ENCODE measurements around the gene HIPK2.
"Not testable (repeated sequence)": the region's sequence is repeated elsewhere in the genome, so short reads cannot be mapped to it uniquely, and the experiment has no call there.

HIPK2 gene

DNA sequence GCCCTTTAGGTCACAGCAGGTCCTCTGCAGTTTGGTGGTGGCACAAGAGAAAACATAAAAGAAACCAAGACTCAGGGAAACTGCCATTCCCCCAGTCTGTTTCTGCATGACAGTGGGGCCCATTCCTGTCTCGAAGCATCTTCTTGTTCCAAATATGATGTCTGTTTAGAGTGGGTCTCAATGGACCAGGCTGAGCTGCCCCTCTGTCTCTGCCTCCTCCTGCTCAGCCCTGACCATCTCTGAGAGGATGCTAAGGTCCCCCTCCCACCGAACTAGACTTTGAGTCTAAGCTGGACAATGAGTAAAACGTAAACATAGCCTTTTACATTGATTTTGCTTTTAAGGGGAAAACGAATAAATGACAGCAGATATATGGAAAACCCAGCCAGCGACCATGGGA is 213.9 kb downstream of the HIPK2 start:
- no peak for DNase-seq

DNA sequence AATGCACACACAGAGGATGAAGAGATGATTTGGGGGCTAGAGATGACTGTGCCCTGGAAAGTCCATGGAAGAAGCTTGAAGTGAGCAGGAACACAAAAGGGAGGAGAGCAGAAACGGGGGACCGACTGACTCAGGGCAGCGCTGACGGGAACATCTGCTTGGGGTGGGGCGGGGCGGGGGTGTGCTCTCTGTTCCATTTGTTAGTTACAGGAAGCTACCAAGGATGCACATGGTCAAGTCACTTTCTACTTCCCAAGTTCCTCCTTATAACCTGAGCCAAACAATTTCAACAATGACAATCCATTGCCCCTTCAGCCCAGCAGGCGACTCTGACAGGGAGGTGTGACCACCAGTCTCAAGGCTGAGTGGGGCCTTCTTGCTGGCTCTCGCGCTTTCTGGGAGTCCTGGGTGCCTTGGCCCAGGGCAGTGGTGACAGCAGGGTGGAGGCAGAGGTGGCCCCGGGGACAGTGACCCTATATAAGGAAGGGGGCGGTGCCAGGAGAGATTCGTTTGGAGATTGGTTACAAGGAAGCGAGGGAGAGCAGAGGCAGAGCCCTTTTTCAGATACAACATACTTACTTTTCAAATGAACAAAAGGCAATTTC is 214.7 kb downstream of the HIPK2 start:
- DNase-seq, result no peak

DNA sequence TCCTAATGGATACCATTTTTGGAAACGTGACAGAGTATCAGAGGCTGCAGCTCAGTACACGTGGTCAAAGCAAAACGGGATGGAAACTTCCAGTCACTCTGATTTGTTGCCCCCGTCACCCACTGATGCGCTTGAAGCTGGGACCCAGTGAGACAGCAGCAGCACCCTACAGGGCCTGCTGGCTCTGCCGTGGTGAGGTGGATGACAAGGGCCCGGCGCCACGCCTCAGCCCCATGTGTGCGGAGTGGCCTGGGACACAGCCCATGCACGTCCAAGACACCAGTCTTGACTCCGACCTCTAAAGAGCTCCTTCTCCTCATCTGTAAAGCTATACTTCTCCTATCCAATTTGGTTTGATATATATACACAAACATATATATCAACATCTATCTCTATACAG is 215.3 kb downstream of the HIPK2 start:
- no peak for DNase-seq

DNA sequence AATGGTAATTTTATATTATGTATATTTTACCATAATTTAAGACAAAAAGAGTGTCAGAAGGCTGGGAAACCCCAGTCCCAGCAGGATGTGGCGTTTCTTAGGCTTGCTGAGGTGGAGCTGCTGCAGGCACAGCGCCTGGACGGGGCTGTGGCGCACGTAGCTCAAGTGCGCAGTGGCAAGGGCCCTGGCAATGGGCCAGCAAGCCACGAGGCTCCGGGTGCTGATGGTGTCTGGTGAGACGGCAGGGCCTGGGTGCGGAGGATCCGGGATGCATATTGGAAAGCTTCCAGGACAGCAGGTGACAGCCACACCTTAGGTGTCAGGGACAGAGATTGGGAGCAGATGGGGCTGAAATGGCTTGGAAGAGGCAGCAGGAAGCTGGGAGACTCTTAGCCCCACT is 217.1 kb downstream of the HIPK2 start:
- DNase-seq, result no peak

DNA sequence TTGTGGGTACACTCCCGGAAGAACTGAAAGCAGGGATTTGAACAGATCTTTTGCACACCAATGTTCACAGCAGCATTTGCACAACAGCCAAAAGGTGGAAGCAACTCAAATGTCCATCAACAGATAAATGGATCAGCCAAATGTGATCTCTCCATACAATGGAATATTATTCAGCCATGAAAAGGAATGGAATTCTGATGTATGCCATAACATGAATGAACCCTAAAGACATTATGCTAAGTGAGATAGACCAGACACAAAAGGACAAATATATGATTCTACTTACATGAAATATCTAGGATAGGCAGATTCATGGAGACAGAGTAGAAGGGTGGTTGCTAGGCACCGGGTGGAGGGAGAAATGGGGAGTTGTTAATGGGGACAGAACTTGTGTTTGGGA is 217.6 kb downstream of the HIPK2 start:
- DNase-seq, result no peak

DNA sequence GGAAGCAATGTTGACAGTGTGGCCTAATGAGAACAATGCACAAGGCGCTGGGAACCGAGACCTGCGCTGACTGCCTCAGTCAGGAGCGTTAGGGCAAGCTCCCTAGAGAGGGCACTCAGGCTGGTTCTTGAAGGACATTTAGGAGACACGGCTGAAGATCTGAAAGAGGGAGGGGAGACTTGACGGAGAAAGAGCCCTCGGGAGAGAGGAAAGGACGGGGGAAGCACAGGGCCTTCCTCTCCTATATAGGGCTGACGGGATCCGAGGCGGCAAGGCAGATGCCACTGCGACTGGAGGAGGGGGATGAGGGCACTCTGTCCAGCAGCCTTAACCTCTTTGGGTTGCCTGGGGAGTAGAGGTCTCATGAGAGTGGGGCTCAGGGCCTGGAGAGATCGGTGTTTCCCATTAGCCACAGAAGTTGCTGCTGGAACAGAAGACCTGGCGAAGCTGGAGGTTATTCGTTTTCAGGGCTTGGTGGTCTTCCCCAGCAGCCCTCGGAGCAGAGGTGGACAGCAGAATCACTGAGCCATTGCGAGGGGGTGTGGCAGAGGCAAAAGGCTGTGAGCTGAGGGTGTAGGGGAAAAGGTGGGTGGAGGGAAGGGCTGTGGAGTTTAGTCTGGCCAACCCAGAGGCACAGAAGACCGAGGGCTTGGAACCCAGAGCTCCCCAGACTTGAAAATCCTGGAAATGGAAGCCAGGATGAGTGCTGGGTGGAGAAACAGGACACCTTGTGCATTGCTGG is 218.3 kb downstream of the HIPK2 start:
- no peak for DNase-seq

DNA sequence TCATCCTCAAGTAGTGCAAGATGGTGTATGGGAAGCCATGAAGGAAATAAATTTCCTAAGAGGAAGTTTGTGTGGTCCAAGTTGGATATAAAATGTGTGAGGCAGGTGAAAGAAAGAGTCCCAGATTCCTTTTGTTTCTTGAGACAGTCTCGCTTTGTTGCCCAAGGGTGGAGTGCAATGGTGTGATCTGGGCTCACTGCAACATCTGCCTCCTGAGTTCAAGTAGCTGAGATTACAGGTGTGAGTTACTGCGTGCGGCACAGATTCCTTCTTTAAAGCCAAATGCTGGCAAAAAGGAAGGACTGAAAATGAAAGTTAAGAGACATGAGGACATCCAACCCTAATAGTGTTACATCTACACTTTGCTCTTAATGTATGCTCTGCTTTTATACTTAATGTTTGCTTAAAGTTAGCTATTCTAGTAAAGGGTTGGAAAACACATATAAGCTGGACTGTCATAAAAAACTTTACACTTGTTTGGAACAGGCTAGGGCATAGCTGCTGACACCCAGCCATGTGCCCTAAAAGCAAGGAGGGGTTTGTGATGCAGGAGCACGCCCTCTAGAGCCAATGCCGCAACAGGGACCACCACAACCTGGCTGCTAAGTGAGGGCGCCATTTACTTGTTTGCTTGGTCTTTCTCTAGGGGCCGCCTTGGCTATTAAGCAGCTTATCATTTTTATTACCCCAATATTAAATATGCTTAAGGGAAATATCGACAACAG is 219.8 kb downstream of the HIPK2 start:
- DNase-seq, result no peak

DNA sequence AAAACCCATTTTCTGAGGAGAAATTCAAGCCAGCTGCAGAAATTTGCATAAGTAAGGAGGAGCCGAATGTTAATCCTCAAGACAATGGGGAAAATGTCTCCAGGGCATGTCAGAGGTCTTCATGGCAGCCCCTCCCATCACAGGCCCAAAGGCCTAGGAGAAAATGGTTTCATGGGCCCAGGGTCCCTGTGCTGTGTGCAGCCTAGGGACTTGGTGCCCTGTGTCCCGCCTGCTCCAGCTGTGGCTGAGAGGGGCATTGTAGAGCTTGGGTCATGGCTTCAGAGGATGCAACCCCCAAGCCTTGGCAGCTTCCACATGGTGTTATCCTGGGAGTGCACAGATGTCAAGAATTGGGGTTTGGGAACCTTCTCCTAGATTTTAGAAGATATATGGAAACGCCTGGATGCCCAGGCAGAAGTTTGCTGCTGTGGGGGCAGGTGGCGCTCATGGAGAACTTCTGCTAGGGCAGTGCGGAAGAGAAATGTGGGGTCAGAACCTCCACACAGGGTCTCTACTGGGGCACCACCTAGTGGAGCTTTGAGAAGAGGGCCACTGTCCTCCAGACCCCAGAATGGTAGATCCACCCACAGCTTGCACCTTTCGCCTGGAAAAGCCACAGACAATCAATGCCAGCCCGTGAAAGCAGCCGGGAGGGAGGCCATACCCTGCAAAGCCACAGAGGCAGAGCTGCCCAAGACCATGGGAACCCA is 223.7 kb downstream of the HIPK2 start:
- not testable (repeated sequence) for DNase-seq

DNA sequence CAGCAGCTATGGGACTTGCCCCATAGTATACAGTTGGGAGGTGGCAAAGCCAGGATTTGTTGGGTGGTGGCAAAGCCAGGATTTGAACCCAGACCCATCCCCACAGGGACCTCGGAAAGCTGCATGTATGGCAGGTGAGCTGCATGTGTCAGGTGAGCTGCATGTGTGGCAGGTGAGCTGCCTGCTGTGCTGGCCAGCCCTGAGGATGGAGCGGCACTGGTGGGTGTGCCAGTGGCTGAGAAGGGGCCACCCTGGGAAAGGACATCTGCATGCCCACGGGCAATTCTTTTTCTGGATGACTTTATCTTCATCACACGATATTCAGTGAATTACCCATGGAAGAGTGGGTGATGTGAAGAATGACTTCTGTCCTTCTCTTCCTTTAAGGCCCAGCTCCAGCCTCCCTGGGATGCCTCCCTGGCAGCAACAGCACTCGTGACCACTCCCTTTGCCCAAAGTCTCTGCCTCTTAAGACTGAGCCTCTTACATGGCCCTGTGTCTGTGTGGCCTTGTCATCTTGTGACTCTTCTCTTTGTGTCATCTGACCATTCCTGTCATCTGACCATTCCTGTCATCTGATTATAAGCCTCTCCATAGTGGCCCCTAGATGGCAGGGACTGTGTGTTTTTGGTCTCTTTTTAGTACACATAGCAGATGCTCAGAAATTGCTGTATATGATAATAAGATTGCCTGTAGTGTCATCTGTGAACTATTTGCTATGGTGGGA is 229.3 kb downstream of the HIPK2 start:
- no peak for DNase-seq

DNA sequence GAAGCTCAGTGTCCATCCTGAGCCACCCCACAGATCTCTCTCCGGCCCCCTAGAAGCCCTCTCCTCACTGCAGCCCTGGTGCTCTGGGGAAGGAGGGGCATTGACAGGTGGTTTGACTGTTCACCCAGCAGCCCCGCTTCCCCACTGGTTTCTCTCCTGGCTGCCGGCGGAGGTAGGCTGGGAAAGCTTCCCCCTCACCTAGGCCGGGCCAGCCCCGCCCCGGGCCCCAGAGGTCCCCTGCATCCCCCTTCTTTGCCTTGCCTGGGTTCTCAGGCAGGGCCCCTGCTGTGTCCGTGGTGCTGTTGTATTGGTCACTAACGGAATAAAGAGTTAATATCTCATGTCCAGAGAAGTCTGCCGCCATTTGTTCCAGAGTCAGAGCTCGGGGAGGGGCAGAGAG is 233.2 kb downstream of the HIPK2 start:
- DNase-seq, result no peak

DNA sequence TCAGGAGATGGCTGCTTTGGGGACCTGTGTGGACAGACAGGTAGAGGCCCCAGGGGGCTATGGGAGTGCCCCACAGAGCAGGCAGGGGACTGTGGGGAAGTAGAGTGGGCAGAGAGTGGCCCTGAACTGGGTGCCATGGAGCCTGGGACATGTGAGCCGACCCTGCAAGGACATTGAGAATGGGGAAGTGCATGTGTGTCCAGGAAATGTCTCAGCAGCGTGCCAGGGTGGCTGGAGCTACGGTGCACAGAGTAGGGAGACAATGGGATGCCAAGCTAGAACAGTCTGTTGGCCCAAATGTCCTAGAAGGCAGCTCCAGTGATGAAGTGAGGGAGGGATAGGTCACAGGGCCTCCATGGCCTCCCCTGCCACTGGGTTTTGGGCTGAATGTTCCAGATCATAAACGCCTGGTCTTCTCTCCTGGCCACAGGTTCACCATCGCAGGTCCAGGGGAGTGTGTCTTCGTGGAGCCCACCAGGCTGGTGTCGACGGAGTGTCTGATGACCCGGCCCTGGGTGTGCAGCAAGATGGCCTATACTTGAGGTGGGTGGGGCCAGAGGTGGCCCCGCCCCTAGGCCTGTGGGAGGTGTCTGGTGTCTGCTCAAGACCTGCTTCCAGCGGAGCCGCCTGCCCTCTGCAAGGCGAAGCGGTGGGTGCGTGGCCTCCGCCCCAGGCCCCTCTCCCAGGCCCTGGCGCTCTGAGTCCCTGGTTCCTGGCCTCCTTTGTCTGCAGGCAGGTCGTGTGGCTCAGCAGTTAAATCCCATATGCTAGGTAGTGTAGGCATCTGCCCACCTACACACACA is 233.8 kb downstream of the HIPK2 start:
- no peak for DNase-seq

DNA sequence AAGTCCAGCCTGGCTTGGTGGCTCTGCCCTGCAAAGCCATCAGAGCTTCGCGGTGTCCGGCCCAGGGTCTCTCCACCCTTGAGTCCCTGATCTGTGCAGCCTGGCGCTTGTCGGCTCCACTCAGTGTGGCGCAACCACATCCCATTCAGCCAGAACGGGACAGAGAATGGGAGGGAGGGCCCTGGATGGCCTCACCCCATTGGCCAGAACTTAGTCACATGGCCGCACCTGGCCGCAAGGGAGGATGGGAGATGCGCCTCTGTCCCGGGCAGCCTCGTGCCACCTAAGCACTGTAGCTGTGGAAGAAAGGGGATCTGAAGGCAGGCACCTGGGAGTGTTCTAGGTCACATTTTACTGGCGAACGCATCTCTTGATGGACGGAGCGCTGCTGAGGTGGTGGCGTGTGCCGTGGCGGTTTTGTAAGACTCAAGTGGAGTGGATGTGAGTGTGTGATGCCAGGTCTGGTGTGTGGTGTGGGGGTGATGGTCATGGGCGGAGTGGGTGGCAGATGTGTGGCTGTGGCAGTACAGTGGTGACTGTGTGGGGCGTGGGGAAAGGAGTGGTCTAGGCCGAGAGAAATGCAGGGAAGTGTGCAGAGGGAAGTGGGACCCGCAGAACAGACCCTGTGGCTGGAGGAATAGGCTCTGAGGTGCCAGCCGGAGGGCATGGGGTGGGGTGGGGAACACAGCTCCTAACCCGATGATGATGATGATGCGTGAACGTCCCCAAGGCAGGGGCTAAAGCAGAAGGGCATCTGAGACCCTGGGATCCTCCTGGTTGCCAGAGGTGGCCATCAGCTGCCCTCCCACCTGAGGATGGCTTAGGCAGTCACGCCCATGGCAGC is 235.3 kb downstream of the HIPK2 start:
- no peak for DNase-seq

DNA sequence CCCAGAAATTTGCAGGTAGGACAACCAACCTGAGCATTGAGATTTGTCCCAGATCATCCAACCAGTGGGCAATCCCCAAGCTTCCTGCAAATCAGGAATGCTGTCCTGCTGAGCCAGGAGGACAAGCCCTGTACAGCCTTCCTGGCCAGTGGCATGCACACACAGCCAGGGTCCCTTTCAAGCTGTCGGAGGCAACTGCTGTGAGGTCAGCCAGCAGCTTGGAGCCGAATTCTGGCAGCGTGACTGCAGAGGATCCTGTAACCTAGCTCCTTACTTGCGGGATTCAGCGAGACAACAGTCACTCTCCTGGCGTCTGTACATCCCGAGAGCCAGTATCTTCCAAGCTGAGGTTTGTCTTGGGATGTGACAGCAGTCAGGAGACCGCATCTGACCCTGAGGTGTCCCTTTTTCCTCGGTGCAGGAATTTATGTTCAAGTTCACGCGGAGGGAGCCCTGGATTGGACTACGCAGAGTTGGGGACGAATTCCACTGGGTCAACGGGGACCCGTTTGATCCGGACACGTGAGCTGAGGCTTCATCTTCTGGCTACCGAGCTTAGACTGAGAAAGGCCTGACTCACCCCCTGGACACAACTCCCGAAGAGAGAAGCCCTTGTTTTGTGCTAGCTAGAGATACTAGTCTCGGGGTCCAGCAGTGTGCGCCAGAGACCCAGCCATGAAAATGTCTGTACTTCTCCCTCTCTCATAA is 236.0 kb downstream of the HIPK2 start:
- DNase-seq, result no peak

DNA sequence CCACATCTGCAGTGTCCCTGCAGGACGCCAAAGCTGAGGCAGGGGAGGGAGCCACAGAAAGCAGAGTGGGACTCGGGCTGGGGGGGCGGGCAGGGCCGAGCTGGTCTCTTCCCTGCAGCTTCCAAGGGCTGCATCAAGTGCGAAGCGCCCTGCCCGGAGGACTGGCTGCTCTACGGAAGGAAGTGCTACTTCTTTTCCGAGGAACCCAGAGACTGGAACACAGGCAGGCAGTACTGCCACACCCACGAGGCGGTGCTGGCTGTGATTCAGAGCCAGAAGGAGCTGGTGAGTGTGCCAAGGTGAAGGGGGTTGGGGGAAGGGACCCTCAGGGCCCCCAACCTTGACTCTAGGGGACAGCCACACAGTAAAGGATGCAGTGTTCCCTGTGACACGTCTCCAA is 237.6 kb downstream of the HIPK2 start:
- no peak for DNase-seq

DNA sequence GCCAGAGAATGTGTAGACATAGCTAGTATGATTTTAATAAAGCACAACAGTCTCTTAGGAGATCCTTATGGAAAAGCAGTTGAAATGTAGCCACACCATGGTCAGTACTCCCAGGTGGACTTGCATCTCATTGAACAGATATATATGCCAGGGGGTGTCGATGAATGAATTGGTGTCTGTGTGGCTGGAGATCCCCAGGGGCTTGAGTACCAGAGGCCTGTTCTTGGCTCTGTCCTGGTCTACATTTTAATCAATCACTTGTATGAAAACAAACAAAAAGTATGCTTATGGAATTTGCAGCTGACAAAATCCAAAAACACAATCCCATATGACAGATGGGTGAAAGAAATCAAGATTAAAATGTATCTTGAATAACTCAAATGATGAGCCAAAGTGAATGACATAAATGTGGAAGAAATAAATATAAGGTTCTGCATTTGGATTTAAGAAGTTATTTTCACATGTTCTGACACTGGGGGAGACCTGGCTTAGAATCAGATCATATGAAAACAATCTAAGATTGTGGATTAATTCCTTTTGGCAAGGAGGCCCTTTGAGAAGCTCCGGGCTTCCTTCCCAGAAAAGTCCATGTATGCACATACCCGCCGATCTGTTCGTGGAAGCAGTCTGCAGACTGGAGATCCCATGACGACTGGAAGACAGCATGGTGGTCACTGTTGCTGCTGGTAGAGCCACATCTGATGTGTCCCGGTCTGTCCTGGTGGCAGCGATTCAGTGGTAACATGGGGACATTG is 238.7 kb downstream of the HIPK2 start:
- no peak for DNase-seq

DNA sequence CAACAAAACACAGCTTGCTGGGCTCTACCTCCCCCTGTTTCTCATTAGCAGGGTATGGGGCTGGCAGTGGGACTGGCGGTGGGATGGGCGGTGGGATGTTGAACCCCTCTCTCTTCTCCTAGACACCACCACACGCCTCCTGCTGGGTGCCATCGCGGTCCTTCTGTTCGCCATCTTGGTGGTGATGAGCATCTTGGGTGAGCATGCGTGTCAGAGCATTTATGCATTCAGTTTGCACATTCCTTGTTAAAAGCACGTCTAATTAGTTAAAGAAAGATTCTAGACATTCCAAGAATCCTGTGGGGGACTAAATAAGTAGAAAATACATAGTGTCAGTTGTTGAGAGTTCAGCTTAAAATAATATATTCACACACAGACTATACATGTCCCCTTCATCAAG is 241.6 kb downstream of the HIPK2 start:
- DNase-seq, result no peak

DNA sequence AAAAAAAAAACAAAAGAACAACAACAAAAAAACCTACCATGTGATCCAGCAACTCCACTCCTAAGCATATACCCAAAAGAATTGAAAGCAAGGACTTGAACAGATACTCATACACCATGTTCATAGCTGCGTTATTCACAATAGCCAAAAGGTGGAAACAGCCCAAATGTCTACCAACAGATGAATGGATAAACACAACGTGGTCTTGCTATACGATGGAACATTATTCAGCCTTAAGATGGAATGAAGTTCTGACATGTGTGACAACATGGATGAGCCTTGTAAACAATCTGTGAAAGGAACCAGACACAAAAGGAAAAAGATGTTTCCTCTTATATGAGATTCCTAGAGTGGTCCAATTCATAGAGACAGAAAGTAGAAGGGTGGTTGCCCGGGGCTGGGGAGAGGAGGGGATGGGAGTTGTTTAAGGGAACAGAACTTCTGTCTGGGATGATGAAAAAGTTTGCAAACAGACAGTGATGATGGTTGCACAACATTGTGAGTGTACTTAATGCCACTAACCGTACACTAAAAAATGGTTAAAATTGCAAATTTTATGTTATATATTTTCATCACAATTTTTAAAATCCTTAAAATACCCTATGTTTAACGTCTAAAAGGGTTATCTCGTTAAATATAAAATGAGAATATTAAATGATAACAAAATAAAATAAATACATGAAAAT is 242.7 kb downstream of the HIPK2 start:
- DNase-seq, result no peak

DNA sequence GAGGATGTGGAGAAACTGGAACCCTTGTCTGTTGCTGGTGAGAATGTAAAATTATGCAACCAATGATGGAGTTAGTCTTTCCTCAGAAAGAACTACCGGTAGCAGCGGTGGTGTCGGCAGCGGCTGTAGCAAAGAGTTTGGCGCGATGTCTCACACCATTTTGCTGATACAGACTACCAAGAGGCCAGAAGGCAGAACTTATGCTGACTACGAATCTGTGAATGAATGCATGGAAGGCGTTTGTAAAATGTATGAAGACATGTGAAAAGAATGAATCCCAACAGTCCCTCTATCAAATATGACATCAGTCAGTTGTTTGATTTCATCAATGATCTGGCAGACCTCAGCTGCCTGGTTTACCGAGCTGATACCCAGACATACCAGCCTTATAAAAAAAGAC is 243.7 kb downstream of the HIPK2 start:
- DNase-seq, result no peak
